OCI-LY7 (cell line): ENCODE results near the gene LRCOL1. TPM values are rescaled to one million over a fixed set of nuclear protein-coding genes. Genes with fewer than 3 reads are reported as not detected.

ENCODE experiments used
- BruUV-seq: library from RNA; stranded (reverse); fragments of 400-500 nt; replicated peaks from 2 replicates; lab custom pipeline; 2021; lab: Mats Ljungman, UMichigan
- CTCF ChIA-PET: fragments of 300-600 bp; sonication (Branson Sonifier 250); formaldehyde crosslinking; loops from one replicate; lab custom pipeline; 2022; ENCODE audit warnings: antibody characterized with exemption; ENCODE audit not compliant: unreplicated experiment; lab: Charles Lee
- POLR2A ChIA-PET: fragments of 300-600 bp; sonication (Branson Sonifier 250); formaldehyde crosslinking; loops from one replicate; lab custom pipeline; 2022; ENCODE audit warnings: antibody characterized with exemption; lab: Charles Lee
- DNase-seq: peaks from one replicate; pipeline ENCODE4 v3.0.0-alpha.2; 2015; ENCODE audit warnings: low spot score
- H2AFZ ChIP-seq: fragments of 200-600 bp; sonication (generic), shearing (Covaris generic); 2 replicates; pipeline ENCODE4 v1.6.1; 2014; ENCODE audit warnings: mild to moderate bottlenecking, antibody characterized with exemption, low read length, moderate library complexity
- H3K27ac ChIP-seq: fragments of 200-600 bp; sonication (generic); 2 replicates; pipeline ENCODE4 v1.5.1; 2014; ENCODE audit warnings: mixed run types, low read depth, mild to moderate bottlenecking, moderate library complexity, low read length, inconsistent platforms; ENCODE audit not compliant: poor library complexity, severe bottlenecking
- H3K36me3 ChIP-seq: fragments of 200-600 bp; sonication (generic); 2 replicates; pipeline ENCODE4 v1.6.1; 2014; ENCODE audit warnings: mild to moderate bottlenecking, antibody characterized with exemption, low read length, moderate library complexity, mixed read lengths; ENCODE audit not compliant: insufficient read depth
- H3K4me1 ChIP-seq: fragments of 200-600 bp; sonication (generic); 2 replicates; pipeline ENCODE4 v1.5.1; 2014; ENCODE audit warnings: mild to moderate bottlenecking, low read length; ENCODE audit not compliant: insufficient read depth, poor library complexity, severe bottlenecking
- H3K4me2 ChIP-seq: fragments of 200-600 bp; sonication (generic); 2 replicates; pipeline ENCODE4 v1.6.1; 2014; ENCODE audit warnings: mild to moderate bottlenecking, low read length
- H3K4me3 ChIP-seq: fragments of 200-600 bp; sonication (generic); 2 replicates; pipeline ENCODE4 v1.5.1; 2014; ENCODE audit warnings: mild to moderate bottlenecking, low read depth, low read length; ENCODE audit not compliant: poor library complexity, severe bottlenecking
- H3K79me2 ChIP-seq: fragments of 200-600 bp; sonication (generic); 2 replicates; pipeline ENCODE4 v1.6.1; 2016; ENCODE audit warnings: low read depth, mild to moderate bottlenecking, low read length, moderate library complexity, mixed read lengths; ENCODE audit not compliant: insufficient read depth
- H3K9me2 ChIP-seq: fragments of 200-600 bp; sonication (generic); 2 replicates; pipeline ENCODE4 v1.6.1; 2016; ENCODE audit warnings: mild to moderate bottlenecking, low read length, mixed read lengths; ENCODE audit not compliant: insufficient read depth
- H3K9me3 ChIP-seq: fragments of 200-600 bp; sonication (generic); 2 replicates; pipeline ENCODE4 v1.6.1; 2014; ENCODE audit warnings: mild to moderate bottlenecking, mixed run types, low read length, mixed read lengths
- H4K20me1 ChIP-seq: fragments of 200-600 bp; sonication (generic); 2 replicates; pipeline ENCODE4 v1.6.1; 2014; ENCODE audit warnings: mild to moderate bottlenecking, antibody characterized with exemption, low read length, moderate library complexity, mixed read lengths; ENCODE audit not compliant: insufficient read depth
- EZH2phosphoT487 ChIP-seq: fragments of 200-600 bp; sonication (generic); IDR thresholded peaks from 2 replicates; pipeline ENCODE4 v1.6.1; 2018; ENCODE audit warnings: low read depth, borderline replicate concordance, mild to moderate bottlenecking, mixed run types, antibody characterized with exemption, low read length, moderate library complexity, mixed read lengths
- intact Hi-C: fragments of 100-400 bp; cut with micrococcal nuclease; formaldehyde crosslinking; loops from one replicate; pipeline ENCODE4 v1.10.0; 2022; ENCODE audit not compliant: unreplicated experiment
- total RNA-seq, 2 experiments: library from RNA; depleted of rRNA in 1 of 2; stranded (reverse); fragments of >200 nt in 1 of 2; shearing (Covaris generic) in 1 of 2; gene quantifications; 2 replicates each; pipeline ENCODE4 v1.2.3, GENCODE V29; 2014 to 2022
- TF ChIP-seq, protein P1 (sequence below): fragments of 200-600 bp; sonication (generic); conservative IDR thresholded peaks from 2 replicates; pipeline ENCODE4 v1.5.1; 2014; ENCODE audit warnings: mild to moderate bottlenecking, antibody characterized with exemption, low read length, moderate library complexity, mixed read lengths

The LRCOL1 gene
- total RNA-seq, 2 experiments from 2014 or later = not detected

DNA sequence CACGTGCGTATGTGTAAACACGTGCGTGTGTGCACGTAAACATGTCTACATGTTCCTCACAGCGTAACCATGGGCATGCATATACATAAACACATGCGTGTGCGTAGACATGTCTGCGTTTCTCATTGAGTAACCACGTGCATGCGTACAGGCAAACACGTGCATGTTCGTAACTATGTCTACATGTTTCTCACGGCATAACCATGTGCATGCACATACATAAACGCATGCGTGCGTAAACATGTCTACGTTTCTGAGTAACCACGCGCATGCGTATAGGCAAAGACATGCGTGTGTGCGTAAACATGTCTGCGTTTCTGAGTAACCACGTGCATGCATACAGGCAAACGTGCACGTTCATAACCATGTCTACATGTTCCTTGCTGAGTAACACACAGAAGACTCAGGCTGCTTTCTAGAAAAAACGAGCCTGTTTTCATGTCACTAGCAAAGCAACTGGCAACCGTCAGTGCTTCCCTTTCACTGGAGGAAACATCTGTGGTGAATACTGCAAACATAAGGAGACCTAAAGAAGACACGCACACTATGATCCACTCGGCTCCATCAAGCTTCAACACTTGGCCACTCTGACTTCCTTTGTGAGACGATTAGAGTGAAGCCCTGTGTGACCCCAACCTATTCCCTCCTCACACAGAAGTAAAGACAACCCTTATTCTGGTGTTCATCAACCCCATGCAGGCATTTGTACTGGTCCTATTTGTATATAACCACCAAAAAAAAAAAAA is 47.9 kb upstream of the LRCOL1 start:
- Histone ChIP-seq H2AFZ (no peak overlapping the region), H3K9me3 (no peaks in the 10 kb centered on the region), H3K36me3 (peaks cover 99% of the 10 kb centered on the region), H3K79me2 (no peaks in the 10 kb centered on the region), H3K4me2 (no peak overlapping the region), H3K9me2 (no peaks in the 10 kb centered on the region), H4K20me1 (no peaks in the 10 kb centered on the region; the same call in 1 of the 2 replicates), H3K27ac (no peak overlapping the region), H3K4me3 (no peak overlapping the region), H3K4me1 (no peaks in the 10 kb centered on the region)
- no peak for DNase-seq
- CTCF ChIA-PET = no interaction called here
- BruUV-seq = no TSS peak
- TF ChIP-seq, protein P1, sequence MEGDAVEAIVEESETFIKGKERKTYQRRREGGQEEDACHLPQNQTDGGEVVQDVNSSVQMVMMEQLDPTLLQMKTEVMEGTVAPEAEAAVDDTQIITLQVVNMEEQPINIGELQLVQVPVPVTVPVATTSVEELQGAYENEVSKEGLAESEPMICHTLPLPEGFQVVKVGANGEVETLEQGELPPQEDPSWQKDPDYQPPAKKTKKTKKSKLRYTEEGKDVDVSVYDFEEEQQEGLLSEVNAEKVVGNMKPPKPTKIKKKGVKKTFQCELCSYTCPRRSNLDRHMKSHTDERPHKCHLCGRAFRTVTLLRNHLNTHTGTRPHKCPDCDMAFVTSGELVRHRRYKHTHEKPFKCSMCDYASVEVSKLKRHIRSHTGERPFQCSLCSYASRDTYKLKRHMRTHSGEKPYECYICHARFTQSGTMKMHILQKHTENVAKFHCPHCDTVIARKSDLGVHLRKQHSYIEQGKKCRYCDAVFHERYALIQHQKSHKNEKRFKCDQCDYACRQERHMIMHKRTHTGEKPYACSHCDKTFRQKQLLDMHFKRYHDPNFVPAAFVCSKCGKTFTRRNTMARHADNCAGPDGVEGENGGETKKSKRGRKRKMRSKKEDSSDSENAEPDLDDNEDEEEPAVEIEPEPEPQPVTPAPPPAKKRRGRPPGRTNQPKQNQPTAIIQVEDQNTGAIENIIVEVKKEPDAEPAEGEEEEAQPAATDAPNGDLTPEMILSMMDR = no peak
- TF ChIP-seq EZH2phosphoT487 = no peak
- intact Hi-C loops = no loop called here
- POLR2A ChIA-PET = no interaction called here

DNA sequence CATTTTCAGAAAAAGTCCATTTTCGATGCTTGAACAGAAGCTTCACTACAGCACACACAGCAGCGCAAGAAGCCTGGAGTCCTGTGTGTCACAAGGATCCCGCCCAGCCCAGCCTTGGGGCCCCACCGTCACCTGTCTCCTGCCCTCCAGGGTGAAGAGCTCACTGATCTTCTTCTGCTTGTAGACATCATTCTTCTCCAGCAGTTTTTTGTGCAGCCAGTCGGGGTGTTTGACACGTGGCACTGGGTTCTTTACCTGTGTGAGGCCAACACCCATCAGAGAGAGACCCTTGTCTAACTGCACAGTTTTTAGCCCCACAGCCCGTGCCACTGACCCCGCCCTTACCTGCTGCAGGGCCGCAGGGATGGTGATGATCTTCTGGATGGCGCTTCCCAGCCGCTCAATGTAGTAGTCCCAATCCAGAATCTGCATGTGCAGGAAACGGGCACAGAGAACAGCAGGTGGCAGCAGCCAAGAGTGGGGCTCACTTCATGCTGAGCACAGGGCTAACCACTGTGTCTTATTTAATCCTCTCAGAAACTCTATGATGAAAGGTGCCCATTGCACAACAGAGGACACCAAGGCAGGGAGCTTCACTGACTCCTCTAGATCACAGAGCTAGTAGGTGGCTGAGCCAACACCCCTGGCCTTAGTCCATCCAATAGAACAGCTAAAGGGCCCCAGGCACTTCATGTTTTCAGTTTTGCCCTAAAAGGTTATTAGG is 46.8 kb upstream of the LRCOL1 start:
- no peak overlapping the region for H3K27ac ChIP-seq
- no peak overlapping the region for H2AFZ ChIP-seq
- no peaks in the 10 kb centered on the region for H3K9me3 ChIP-seq
- TF ChIP-seq EZH2phosphoT487 = no peak
- TF ChIP-seq, protein P1 = 0 out of 2 replicates have a peak, but pooled peaks have one; percentile 18
- intact Hi-C loops = no loop called here
- H4K20me1 ChIP-seq = no peaks in the 10 kb centered on the region
- DNase-seq = no peak
- H3K4me2 ChIP-seq = no peak overlapping the region
- H3K36me3 ChIP-seq = peaks cover 99% of the 10 kb centered on the region
- CTCF ChIA-PET = interaction anchor here (0.6 kb wide), 1 partner anchor 28 kb away, joined by 3 read pairs; no protein-coding TSS in a partner anchor
- no TSS peak for BruUV-seq
- no peaks in the 10 kb centered on the region for H3K4me1 ChIP-seq
- POLR2A ChIA-PET = interaction anchor here (0.6 kb wide), 1 partner anchor 14 kb away, joined by 4 read pairs; no protein-coding TSS in a partner anchor
- no peak overlapping the region for H3K4me3 ChIP-seq
- H3K9me2 ChIP-seq = no peaks in the 10 kb centered on the region
- no peaks in the 10 kb centered on the region for H3K79me2 ChIP-seq
